HL-60 (cell line): ENCODE results near the gene KCNE1.

Experiments
- DNase-seq, 2 experiments: peaks; one replicate each; pipeline ENCODE4 v3.0.0-alpha.2; 2010 to 2020; ENCODE audit warnings: low read depth in 1 of 2, low spot score in 1 of 2
- H3K27ac ChIP-seq: fragments of 250-450 bp; sonication (Bioruptor Pico); replicated peaks from 2 replicates; pipeline ENCODE4 v1.5.1; 2020; ENCODE audit warnings: mild to moderate bottlenecking, moderate library complexity
- H3K27me3 ChIP-seq: fragments of 250-450 bp; sonication (Bioruptor Pico); 2 replicates; pipeline ENCODE4 v1.5.1; 2021; ENCODE audit warnings: mild to moderate bottlenecking, moderate library complexity; ENCODE audit not compliant: insufficient read depth, poor library complexity, severe bottlenecking
- H3K4me3 ChIP-seq: replicated peaks from 2 replicates; pipeline ENCODE4 v1.5.1; 2011; ENCODE audit warnings: mild to moderate bottlenecking, control low read depth, low read length; ENCODE audit not compliant: insufficient read depth
- GABPA ChIP-seq: IDR thresholded peaks from 2 replicates; pipeline ENCODE4 v1.6.1; 2012; ENCODE audit warnings: low read depth
- POLR2AphosphoS5 ChIP-seq: IDR thresholded peaks from 2 replicates; pipeline ENCODE4 v1.6.1; 2012; ENCODE audit warnings: low read depth
- SPI1 ChIP-seq: IDR thresholded peaks from 2 replicates; pipeline ENCODE4 v1.6.1; 2012; ENCODE audit warnings: low read depth, mild to moderate bottlenecking, borderline replicate concordance
- TF ChIP-seq, protein P1 (sequence below): IDR thresholded peaks from one replicate; pipeline ENCODE4 v1.5.1; 2011; ENCODE audit warnings: low read length, control low read depth, inconsistent platforms; ENCODE audit not compliant: insufficient read depth
- TF ChIP-seq, protein P2 (sequence below): IDR thresholded peaks from 2 replicates; pipeline ENCODE4 v1.6.1; 2012; ENCODE audit warnings: low read depth; ENCODE audit not compliant: insufficient replicate concordance

Gene KCNE1

DNA sequence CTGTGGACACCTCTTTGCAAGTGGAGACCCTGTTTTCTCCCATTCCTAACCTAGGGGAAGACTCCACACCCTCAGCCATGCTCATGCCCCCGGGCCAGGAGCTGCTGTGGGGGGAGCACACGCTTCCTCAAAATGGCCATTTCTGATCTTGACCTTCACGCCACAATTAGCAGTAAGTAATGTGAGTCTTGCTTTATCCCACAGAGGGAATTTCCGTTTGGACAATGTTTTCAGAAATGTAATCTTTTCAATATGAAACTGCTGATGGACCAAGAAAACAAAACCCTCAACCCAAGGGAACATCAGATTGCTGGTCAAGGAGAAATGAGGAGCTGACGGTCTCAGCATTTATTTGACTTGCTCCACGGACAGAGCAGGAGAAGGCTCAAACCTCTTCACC is 8.3 kb upstream of the KCNE1 start:
- H3K4me3 ChIP-seq: no peak overlapping the region
- no peak for DNase-seq
- TF ChIP-seq, protein P1, sequence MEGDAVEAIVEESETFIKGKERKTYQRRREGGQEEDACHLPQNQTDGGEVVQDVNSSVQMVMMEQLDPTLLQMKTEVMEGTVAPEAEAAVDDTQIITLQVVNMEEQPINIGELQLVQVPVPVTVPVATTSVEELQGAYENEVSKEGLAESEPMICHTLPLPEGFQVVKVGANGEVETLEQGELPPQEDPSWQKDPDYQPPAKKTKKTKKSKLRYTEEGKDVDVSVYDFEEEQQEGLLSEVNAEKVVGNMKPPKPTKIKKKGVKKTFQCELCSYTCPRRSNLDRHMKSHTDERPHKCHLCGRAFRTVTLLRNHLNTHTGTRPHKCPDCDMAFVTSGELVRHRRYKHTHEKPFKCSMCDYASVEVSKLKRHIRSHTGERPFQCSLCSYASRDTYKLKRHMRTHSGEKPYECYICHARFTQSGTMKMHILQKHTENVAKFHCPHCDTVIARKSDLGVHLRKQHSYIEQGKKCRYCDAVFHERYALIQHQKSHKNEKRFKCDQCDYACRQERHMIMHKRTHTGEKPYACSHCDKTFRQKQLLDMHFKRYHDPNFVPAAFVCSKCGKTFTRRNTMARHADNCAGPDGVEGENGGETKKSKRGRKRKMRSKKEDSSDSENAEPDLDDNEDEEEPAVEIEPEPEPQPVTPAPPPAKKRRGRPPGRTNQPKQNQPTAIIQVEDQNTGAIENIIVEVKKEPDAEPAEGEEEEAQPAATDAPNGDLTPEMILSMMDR: no peak
- TF ChIP-seq SPI1: no peak
- no peak for TF ChIP-seq GABPA
- TF ChIP-seq, protein P2, sequence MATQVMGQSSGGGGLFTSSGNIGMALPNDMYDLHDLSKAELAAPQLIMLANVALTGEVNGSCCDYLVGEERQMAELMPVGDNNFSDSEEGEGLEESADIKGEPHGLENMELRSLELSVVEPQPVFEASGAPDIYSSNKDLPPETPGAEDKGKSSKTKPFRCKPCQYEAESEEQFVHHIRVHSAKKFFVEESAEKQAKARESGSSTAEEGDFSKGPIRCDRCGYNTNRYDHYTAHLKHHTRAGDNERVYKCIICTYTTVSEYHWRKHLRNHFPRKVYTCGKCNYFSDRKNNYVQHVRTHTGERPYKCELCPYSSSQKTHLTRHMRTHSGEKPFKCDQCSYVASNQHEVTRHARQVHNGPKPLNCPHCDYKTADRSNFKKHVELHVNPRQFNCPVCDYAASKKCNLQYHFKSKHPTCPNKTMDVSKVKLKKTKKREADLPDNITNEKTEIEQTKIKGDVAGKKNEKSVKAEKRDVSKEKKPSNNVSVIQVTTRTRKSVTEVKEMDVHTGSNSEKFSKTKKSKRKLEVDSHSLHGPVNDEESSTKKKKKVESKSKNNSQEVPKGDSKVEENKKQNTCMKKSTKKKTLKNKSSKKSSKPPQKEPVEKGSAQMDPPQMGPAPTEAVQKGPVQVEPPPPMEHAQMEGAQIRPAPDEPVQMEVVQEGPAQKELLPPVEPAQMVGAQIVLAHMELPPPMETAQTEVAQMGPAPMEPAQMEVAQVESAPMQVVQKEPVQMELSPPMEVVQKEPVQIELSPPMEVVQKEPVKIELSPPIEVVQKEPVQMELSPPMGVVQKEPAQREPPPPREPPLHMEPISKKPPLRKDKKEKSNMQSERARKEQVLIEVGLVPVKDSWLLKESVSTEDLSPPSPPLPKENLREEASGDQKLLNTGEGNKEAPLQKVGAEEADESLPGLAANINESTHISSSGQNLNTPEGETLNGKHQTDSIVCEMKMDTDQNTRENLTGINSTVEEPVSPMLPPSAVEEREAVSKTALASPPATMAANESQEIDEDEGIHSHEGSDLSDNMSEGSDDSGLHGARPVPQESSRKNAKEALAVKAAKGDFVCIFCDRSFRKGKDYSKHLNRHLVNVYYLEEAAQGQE: no peak
- no peak for TF ChIP-seq POLR2AphosphoS5
- no peaks in the 10 kb centered on the region for H3K27me3 ChIP-seq
- H3K27ac ChIP-seq: peak overlapping the region; percentile 38; the same call in 1 of the 2 replicates

DNA sequence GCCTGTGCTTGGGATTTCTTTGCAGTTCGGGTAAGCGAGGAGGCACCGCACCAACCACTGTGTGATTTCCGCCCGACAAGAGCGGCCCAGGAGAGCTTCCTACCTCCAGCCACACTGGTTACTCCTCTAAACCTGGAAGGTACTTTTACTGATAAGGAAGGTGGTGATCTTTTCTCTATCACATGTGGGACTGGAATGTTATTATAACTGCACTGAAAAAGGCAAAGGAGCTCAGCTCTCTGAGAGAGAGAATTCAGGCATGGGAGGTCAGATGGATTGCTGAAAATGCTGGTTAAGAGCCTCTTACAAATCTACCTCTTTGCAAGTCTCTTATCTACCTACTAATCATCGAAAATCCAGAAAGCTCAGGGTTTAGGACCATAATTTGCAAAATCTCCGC is 7.7 kb upstream of the KCNE1 start:
- DNase-seq: no peak
- Histone ChIP-seq H3K27ac (no peak overlapping the region), H3K27me3 (no peaks in the 10 kb centered on the region), H3K4me3 (no peak overlapping the region)
- TF ChIP-seq SPI1 (no peak), GABPA (no peak)
- TF ChIP-seq, protein P1: no peak
- TF ChIP-seq, protein P2: no peak

DNA sequence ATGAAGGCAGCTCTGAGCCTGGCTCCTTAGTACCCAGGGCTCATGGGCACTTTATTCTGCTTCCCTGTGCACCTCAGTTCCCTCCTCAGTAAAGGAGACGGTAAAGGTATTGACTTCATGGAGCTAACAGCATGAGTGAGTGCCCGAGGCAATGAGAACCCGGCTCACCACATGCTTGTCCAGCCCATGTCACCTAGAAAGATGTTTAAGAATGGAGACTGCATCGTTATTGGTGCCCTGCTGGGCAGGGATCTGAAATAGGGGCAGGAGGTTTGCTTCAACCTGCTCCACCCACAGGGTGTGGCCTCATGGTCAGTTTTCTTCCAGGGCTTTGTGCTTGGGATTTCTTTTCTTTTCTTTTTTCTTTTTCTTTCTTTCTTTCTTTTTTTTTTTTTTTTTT is 7.0 kb upstream of the KCNE1 start:
- no peaks in the 10 kb centered on the region for H3K27me3 ChIP-seq
- TF ChIP-seq GABPA (no peak), POLR2AphosphoS5 (no peak), SPI1 (no peak)
- TF ChIP-seq, protein P1: no peak
- TF ChIP-seq, protein P2: no peak
- no peak for DNase-seq
- peak overlapping the region; percentile 77; the same call in 1 of the 2 replicates for H3K27ac ChIP-seq
- H3K4me3 ChIP-seq: no peak overlapping the region
